ENCODE measurements around the gene HESX1.
A peak's percentile ranks its signal among the peaks of the same experiment; 100 is the strongest.

The HESX1 gene

DNA sequence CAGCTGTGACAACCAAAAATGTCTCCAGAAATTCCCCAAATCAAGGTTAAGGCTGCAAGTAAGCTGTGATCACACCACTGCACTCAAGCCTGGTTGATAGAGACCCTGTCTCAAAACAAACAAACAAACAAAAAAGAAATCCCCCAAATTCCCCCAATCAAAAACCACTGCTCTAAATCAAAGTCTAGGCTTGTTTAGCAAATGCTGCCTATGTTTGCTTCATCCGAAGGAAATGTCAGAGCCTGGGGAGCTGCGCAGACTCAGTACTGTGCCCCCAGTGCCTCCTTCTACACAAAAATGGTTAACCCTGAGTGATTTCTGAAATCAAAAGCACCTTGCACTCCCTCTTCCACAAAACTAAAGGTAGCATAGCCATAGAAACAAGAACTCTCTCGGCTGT, 48.0 kb downstream of the HESX1 start:
- Histone ChIP-seq H3K4me1 (ENCODE audit: control insufficient read depth, insufficient read depth, low read length) (no peaks in the 10 kb centered on the region), H3K9ac (ENCODE audit: low read length) (no peak overlapping the region), H3K27ac (ENCODE audit: low read depth, low read length) (peak overlapping the region; percentile 68), H3K4me3 (ENCODE audit: low read length) (no peak overlapping the region), H3K27me3 (ENCODE audit: control insufficient read depth, insufficient read depth, low read length) (no peaks in the 10 kb centered on the region), H3K36me3 (ENCODE audit: control insufficient read depth, insufficient read depth, low read length) (no peaks in the 10 kb centered on the region)

DNA sequence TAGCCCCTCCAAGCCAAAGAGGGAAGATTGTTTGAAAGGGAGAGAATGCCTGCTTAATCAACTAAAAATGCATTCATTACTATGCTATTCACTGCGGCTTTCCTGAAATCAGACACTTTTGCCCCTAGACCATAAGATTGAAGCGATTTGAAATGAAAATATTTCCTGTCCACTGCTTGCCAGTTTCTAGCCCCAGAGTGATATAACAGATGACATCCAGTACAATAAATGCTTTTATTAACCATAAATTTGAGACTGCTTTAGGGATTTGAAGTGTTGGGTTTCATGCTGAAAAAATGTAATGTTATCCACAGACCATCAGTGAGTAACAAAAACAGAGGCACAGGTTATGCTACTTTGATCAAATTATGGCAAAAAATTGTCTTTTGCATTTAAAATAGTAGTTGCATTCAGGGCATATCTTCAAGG, 48.7 kb downstream of the HESX1 start:
- Histone ChIP-seq H3K4me3 (ENCODE audit: low read length) (no peak overlapping the region), H3K27me3 (ENCODE audit: control insufficient read depth, insufficient read depth, low read length) (no peaks in the 10 kb centered on the region), H3K27ac (ENCODE audit: low read depth, low read length) (peak overlapping the region; percentile 33), H3K4me1 (ENCODE audit: control insufficient read depth, insufficient read depth, low read length) (no peaks in the 10 kb centered on the region), H3K9ac (ENCODE audit: low read length) (no peak overlapping the region), H3K36me3 (ENCODE audit: control insufficient read depth, insufficient read depth, low read length) (no peaks in the 10 kb centered on the region)

- Histone ChIP-seq H3K4me3 (ENCODE audit: low read length) (no peak overlapping the region), H3K27me3 (ENCODE audit: control insufficient read depth, insufficient read depth, low read length) (no peaks in the 10 kb centered on the region), H3K4me1 (ENCODE audit: control insufficient read depth, insufficient read depth, low read length) (no peaks in the 10 kb centered on the region), H3K27ac (ENCODE audit: low read depth, low read length) (peak overlapping the region; percentile 6), H3K9ac (ENCODE audit: low read length) (no peak overlapping the region), H3K36me3 (ENCODE audit: control insufficient read depth, insufficient read depth, low read length) (no peaks in the 10 kb centered on the region)
Observed at GRCh38 chr3:57150113-57150581, 49.6 kb downstream of the HESX1 start.
